Stimulated activated CD8-positive, alpha-beta memory T cell treated with anti-CD3 and anti-CD28 coated beads, Interleukin-15, amount 100 ng/mL, for 48 hours (primary cell): ENCODE measurements around the gene ALCAM.
"Not testable (repeated sequence)": the region's sequence is repeated elsewhere in the genome, so short reads cannot be mapped to it uniquely, and the experiment has no call there.

Experiments
- DNase-seq, 2 donors: peaks; one replicate each; pipeline ENCODE4 v3.0.0-alpha.2; 2020; ENCODE audit warnings: low read depth in 2 of 2

ALCAM gene

DNA sequence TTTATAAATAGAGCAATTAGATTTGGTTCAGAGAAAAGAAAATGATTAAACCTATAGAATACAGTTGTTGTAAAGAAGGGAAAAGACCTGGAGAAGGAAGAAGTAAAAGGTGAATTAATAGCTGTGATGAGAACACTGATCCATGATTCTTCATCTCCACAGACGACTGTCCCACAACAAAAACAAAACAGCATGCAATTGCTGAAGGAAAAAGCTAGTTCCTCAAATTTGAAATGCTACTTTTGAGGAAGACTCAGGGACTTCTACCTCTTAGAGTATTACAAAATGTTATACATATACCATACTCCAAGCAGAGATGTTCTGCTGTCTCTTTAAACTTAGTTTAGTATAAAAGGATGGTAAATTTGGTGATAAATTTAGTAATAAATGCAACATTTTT is 21.5 kb downstream of the ALCAM start:
- DNase-seq: no peak

- not testable (repeated sequence) for DNase-seq
Measured at GRCh38 chr3:105389759-105390158, 23.1 kb downstream of the ALCAM start.

DNA sequence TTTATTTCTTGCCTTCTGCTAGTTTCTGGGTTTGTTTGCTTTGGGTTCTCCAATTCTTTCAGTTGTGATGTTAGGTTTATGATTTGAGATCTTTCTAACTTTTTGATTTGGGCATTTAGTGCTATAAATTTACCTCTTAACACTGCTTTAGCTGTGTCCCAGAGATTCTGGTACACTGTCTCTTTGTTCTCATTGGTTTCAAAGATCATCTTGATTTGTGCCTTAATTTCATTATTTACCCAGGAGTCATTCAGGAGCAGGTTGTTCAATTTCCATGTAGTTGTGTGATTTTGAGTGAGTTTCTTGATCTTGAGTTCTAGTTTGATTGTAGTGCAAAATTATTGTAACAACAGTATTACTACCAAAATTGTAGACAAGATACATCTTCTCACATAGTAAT is 25.9 kb downstream of the ALCAM start:
- not testable (repeated sequence) for DNase-seq

GRCh38 chr3:105394177-105394576 is 27.5 kb downstream of the ALCAM start:
- DNase-seq: no peak

DNA sequence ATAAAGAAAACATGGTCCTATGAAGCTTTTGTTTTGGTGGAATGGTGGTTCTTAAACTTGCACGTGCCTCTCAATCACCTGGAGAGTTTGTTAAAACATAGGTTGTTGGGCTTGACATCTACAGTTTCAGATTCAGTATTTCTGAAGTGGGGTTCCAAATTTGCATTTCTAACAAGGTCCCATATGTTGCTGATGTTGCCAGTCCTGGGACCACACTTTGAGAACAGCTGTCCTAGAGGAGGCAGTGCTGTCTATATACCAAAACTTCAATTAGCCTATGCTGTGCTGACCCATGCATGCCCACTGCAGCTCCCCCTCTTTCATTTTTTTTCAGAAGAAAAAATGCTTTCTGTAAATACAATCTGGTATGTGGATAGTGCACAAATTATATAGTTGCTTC is 31.3 kb downstream of the ALCAM start:
- no peak for DNase-seq

DNA sequence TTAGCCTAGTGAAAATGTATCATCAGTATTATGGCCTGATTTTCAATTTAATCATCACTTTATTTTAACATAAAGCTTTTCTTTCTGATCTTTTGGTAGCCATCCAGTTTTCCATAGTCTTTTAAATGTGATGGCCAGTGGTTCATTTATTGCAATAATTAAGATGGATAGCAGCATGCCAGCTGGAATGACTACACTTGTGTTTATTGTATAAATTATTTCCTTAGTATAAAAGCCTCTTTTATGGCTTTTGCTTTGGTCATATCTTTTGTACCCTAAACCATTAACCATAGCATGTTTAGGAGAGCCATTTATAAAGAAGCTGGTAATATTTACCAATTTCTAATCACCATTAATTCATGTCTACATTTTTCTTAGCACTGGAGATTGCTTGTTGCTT is 31.7 kb downstream of the ALCAM start:
- DNase-seq: no peak

DNA sequence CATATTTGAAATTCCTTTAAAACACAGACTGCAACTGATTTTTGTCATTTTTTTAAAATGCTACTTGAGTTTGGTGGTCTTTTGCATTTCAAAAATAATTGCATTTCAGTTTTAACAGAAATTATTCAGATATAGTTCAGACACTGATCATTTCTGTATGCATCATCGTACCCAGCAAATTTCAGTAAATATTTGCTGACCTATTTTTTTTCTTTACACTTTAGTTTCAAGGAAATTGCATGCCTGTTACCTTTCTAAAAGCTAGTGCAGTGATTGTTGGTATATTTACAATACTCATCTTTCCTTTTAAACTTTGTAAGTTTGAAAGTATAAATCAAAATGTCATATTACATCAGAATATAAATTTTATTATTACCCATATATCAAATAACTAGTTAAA is 32.4 kb downstream of the ALCAM start:
- no peak for DNase-seq

- DNase-seq: no peak
Measured at GRCh38 chr3:105399611-105400010, 32.9 kb downstream of the ALCAM start.

- DNase-seq: no peak
Measured at GRCh38 chr3:105401254-105401653, 34.5 kb downstream of the ALCAM start.

- no peak for DNase-seq
Measured at GRCh38 chr3:105401691-105402149, 35.0 kb downstream of the ALCAM start.

- no peak for DNase-seq
Measured at GRCh38 chr3:105402287-105402801, 35.6 kb downstream of the ALCAM start.

- DNase-seq: not testable (repeated sequence)
Measured at GRCh38 chr3:105403034-105403433, 36.3 kb downstream of the ALCAM start.

DNA sequence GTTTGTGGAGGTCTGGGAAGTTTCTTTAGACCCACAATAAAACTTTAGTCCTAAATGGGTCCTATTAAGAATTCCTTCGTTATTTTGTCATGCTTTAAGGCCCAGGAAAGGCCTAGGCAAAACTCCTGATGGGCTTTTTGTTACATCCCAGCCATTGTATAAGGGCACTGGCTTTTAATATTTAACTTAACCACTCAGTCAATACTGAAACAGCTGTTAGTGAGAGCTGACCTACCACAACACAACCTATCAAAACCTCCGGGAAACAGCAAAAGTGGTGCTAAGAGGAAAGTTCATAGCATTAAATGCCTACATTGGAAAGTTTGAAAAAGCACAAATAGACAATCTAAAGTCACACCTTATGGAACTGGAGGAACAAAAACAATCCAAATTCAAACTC is 39.6 kb downstream of the ALCAM start:
- DNase-seq: no peak

- no peak for DNase-seq
Measured at GRCh38 chr3:105409364-105409763, 42.7 kb downstream of the ALCAM start.

- no peak for DNase-seq
Measured at GRCh38 chr3:105413343-105413887, 46.7 kb downstream of the ALCAM start.

GRCh38 chr3:105414841-105415240 is 48.1 kb downstream of the ALCAM start:
- DNase-seq: no peak

GRCh38 chr3:105415951-105416350 is 49.2 kb downstream of the ALCAM start:
- DNase-seq: no peak

GRCh38 chr3:105417525-105418289 is 51.0 kb downstream of the ALCAM start:
- DNase-seq: no peak

DNA sequence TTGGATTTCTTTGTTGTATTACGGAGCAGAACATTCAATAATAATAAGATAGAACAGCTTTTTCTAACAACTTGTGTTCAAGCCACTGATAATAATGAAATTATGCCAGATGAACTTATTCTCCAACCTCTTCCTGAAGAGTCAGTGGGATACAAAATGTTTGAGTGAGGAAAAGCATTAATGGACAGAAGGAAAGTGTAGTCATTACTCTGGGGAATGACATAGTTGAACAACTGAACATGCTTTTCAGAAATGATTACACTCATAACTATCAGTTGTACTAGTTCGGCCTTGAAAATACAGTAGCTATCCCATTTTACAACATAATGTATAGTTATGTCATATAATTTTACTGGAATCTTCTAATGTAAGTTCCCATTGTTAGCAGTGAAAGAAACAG is 55.9 kb downstream of the ALCAM start:
- no peak for DNase-seq

GRCh38 chr3:105423397-105423796 is 56.7 kb downstream of the ALCAM start:
- no peak for DNase-seq

DNA sequence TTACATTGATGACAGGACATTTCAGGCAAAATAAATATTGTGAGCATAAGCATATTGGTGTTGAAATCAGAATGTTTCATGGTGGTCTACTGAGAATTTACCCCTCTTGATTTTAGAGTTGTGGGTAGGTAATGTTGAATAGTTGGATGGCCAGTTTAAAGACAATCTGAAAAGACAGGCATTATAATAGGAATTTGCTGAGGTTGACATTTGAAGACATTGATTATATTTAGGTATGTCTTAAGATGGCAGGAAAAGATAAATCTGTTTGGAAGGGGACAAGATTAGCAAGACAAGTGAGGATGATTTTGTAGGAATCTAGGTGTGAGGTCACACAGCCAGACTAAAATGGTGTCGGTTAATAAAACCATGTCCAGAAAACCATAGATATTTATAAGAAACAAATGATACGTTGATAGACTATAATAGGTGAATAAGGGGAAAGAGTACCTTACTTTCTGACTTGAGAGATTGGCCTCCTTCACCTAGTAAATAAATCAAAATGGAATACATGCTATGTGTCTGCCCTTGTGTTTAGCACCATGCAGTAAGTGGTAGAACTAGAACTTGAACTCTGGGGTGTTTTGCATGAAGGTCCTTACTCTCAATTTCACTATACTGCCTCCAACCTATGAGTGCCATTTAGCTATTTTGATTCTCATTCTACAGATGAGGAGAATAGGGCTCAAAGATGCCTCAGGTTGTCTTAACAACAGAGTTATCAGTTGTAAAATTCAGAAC is 57.9 kb downstream of the ALCAM start:
- no peak for DNase-seq

- DNase-seq: no peak
Measured at GRCh38 chr3:105425153-105425502, 58.4 kb downstream of the ALCAM start.

DNA sequence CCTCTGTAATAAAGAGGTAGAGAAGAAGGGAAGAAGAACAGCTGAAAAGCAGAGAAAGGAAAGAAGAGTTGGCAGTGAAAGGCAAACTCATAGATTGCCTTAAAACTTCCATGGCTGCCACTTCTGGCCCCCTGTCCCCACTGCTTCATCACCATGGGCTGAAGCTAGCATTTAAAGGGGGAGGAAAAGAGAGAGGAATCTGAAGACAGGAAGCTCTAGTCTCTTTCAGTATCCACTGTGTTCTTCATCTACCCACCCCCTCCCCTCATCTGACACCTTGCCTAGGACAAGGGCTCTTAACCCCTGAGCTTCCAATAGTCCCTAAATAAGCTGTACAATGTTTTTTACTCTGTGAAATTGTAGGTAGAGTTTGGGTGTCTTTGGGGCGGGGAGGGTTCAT is 60.6 kb downstream of the ALCAM start:
- DNase-seq: no peak
